KOPT-K1 (cell line): ENCODE data around the gene AADACL3.

Source experiments
- H3K27ac ChIP-seq: fragments of 200-600 bp; sonication (generic); 2 replicates; pipeline ENCODE4 v1.5.1; 2016; ENCODE audit warnings: antibody characterized with exemption, mild to moderate bottlenecking, low read depth, low read length; ENCODE audit not compliant: poor library complexity, severe bottlenecking
- H3K36me3 ChIP-seq: fragments of 200-600 bp; sonication (generic); 2 replicates; pipeline ENCODE4 v1.5.1; 2017; ENCODE audit warnings: antibody characterized with exemption, mild to moderate bottlenecking, low read length, moderate library complexity; ENCODE audit not compliant: insufficient read depth
- H3K9me3 ChIP-seq: fragments of 200-600 bp; sonication (generic); 2 replicates; pipeline ENCODE4 v1.5.1; 2017; ENCODE audit warnings: antibody characterized with exemption, low read length, mild to moderate bottlenecking; ENCODE audit not compliant: insufficient read depth, poor library complexity, severe bottlenecking

The AADACL3 gene

GRCh38 chr1:12741946-12742345 is 26.0 kb downstream of the AADACL3 start:
- Histone ChIP-seq H3K9me3 (peaks cover 3% of the 10 kb centered on the region), H3K36me3 (no peaks in the 10 kb centered on the region), H3K27ac (no peak overlapping the region)

DNA sequence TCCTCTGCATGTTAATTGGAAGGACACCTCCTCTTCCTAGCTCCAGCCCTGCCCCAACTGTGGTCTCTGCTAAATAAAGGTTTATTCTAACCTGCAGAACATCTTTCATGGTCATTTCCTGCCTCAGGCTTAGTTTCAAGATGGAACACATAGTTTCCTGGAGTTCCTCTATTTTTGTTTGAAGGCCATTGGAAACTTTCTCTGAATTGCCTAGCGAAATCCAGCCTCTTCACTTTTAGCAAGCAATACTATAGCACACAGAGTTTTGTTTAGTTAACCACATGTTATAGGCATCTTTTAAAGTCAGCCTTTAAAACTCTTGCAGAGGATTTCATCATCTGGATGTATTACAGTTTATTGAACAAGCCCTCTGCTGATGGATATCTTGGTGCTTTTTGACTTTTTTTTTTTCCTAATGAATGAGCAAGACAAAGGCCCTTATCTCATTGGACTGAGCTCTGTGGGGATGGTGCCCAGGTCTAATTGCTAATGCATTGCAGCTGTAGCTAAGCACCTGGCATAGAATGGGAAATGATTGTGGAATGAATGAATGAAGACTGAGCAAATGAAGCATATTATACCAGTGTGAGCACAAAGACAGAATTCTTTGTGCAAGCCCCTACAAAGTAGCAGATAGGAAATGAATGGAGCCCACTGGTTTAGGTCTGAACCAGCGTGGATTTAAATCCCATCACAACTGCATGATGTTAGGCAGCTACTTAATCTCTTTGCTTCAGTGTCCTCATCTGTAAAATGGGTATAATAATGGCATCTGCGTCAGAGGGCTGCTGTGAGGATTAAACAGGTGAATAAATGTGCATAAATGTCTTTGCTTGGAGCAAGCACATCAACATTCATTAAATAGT is 29.4 kb downstream of the AADACL3 start:
- H3K36me3 ChIP-seq: no peaks in the 10 kb centered on the region
- peaks cover 30% of the 10 kb centered on the region for H3K9me3 ChIP-seq
- no peak overlapping the region for H3K27ac ChIP-seq

GRCh38 chr1:12745992-12746323 is 30.0 kb downstream of the AADACL3 start, which contains the start of gene CFAP107:
Gene CFAP107, plus strand, starts transcription at chr1:12746200. Its CDS starts 231 bp downstream, at chr1:12746431.
- Histone ChIP-seq H3K36me3 (no peaks in the 10 kb centered on the region), H3K9me3 (peaks cover 30% of the 10 kb centered on the region), H3K27ac (no peak within 1 kb of the TSS)

DNA sequence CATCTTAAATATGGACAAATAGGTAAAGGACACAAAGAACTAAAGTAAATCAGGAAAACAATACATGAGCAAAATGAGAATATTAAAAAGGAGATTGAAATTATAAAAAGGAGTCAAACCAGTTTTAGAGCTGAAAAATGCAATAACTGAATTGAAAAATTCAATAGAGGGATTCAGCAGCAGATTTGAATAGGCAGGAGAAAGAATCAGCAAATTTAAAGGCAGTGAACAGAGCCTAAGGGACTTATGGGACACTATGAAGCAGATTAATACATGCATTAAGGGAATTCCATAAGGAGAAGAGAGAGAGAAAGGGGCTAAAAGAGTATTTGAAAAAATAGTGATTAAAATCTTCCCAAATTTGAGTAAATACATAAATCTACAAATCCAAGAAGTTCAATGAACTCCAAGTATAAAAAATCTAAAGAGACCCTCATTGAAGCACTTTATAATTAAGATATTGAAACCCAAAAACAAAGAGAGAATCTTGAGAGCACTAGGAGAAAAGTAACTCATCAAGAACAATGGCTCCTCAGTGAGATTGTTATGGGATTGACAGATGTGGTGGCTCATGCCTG is 33.0 kb downstream of the AADACL3 start:
- Histone ChIP-seq H3K36me3 (no peaks in the 10 kb centered on the region), H3K9me3 (peaks cover 30% of the 10 kb centered on the region), H3K27ac (no peak overlapping the region)

- no peaks in the 10 kb centered on the region for H3K36me3 ChIP-seq
- no peak overlapping the region for H3K27ac ChIP-seq
- peaks cover under 1% of the 10 kb centered on the region for H3K9me3 ChIP-seq
Measured at GRCh38 chr1:12754738-12755137, 38.8 kb downstream of the AADACL3 start.

DNA sequence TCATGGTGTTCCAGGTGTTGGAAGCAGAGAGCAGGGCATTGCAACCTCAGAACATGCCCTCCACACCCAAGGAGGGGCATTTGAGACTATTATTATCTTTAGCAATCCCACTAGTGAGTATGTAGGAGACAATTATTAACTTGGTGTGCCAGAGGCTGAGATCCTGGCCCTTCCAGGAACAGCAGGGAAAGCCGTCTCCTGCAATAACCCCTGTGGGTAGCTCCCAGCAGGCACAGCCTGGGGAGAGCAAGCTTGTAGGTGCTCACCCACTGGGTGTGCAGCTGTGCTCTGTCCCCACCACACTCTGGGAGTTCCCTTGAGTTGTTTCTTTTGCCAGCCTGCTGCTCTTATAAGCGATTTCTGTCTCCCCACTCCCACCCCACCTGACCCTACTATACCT is 40.4 kb downstream of the AADACL3 start:
- Histone ChIP-seq H3K27ac (no peak overlapping the region), H3K9me3 (no peaks in the 10 kb centered on the region), H3K36me3 (no peaks in the 10 kb centered on the region)

- H3K27ac ChIP-seq: no peak overlapping the region
- H3K9me3 ChIP-seq: no peaks in the 10 kb centered on the region
- H3K36me3 ChIP-seq: no peaks in the 10 kb centered on the region
Measured at GRCh38 chr1:12756768-12757413, 41.0 kb downstream of the AADACL3 start.

GRCh38 chr1:12757836-12758235 is 41.9 kb downstream of the AADACL3 start:
- Histone ChIP-seq H3K27ac (no peak overlapping the region), H3K9me3 (no peaks in the 10 kb centered on the region), H3K36me3 (no peaks in the 10 kb centered on the region)

GRCh38 chr1:12760256-12760795 is 44.4 kb downstream of the AADACL3 start:
- Histone ChIP-seq H3K27ac (no peak overlapping the region), H3K9me3 (no peaks in the 10 kb centered on the region), H3K36me3 (no peaks in the 10 kb centered on the region)

GRCh38 chr1:12761781-12762180 is 45.9 kb downstream of the AADACL3 start:
- H3K27ac ChIP-seq: no peak overlapping the region
- H3K36me3 ChIP-seq: no peaks in the 10 kb centered on the region
- no peaks in the 10 kb centered on the region for H3K9me3 ChIP-seq

DNA sequence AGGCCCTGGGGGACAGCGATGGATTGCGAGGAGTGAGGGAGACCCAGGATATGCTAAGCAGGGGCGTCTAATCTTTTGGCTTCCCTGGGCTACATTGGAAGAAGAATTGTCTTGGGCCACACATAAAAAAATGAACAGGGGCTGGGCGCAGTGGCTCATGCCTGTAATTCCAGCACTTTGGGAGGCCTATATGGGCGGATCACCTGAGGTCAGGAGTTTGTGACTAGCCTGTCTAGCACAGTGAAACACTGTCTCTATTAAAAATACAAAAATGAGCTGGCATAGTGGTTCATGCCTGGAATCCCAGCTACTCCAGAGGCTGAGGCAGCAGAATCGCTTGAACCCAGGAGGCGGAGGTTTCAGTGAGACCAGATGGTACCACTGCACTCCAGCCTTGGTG is 46.9 kb downstream of the AADACL3 start:
- Histone ChIP-seq H3K9me3 (no peaks in the 10 kb centered on the region), H3K27ac (no peak overlapping the region), H3K36me3 (no peaks in the 10 kb centered on the region)

DNA sequence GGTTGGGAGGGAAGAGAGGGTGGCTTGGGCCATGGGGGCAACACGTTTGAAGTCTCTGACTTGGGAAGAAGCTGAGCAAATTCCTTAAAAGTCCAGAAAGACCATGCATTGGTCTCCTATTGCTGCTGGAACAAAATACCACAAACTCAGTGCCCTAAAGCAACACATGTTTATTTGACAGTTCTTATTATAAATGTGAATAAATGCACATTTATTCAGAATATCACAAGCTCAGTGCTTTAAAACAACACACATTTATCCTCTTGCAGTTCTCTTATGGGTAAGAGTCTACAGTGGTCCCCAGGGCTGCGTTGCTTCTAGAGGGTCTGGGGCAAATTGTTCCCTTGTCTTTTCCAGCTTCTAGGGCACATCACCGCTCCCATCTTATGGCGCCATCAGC is 47.6 kb downstream of the AADACL3 start:
- H3K36me3 ChIP-seq: no peaks in the 10 kb centered on the region
- no peak overlapping the region for H3K27ac ChIP-seq
- H3K9me3 ChIP-seq: no peaks in the 10 kb centered on the region

- no peaks in the 10 kb centered on the region for H3K9me3 ChIP-seq
- no peak overlapping the region for H3K27ac ChIP-seq
- no peaks in the 10 kb centered on the region for H3K36me3 ChIP-seq
Measured at GRCh38 chr1:12764016-12764415, 48.1 kb downstream of the AADACL3 start.

DNA sequence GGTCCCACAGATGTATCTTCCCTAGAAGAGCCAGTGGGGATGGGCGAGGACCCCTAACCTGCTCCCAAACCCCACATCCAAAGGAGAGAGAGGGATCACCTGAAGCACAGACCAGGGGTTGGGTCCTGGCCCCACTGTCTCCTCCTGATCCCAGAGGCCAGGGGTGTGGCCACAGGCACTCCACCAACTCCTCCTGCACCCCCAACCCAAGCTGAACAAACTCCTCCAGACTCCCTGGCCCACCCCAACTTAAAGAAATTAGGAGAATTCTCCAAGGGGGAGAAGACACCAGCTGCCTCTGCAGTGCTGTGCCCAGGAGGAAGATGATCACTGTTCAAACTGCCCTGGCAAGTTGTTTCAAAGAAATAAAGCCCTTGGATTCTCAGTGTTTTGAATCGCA is 53.1 kb downstream of the AADACL3 start:
- no peaks in the 10 kb centered on the region for H3K9me3 ChIP-seq
- no peaks in the 10 kb centered on the region for H3K36me3 ChIP-seq
- no peak overlapping the region for H3K27ac ChIP-seq

DNA sequence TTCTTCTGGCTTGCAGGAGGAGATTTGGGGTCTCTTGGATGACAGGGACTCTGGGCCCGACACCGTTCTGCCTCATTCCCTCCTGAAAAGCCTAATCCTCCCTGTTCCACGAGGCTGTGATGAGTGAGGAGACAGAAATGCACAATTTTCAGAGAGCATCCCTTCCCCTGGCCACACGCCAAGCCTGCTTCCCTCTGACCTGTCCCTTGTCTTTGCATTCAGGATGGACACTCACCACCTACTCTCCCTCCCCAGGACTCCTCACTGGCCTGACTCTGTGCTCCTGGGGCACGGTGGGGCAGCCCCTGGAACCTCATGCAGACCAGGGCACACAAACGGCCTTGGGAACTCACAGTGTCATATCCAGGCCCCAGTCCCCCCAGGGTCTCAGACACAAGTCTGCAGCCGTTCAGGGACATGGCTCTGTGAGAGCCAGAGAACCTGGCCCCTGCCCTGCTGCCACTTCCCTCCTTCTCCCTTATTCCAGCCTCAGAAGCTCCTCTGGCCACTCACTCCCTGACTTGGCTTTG is 54.1 kb downstream of the AADACL3 start:
- no peaks in the 10 kb centered on the region for H3K36me3 ChIP-seq
- no peaks in the 10 kb centered on the region for H3K9me3 ChIP-seq
- no peak overlapping the region for H3K27ac ChIP-seq
